Activated T-cell treated with anti-CD3 and anti-CD28 coated beads for 48 hours (primary cell): ENCODE results near the gene CBFA2T3.

ENCODE experiments used
- DNase-seq: peaks from one replicate; pipeline ENCODE4 v3.0.0-alpha.2; 2020; ENCODE audit warnings: low read depth

The CBFA2T3 gene

GRCh38 chr16:88839026-88839529, 137.9 kb downstream of the CBFA2T3 start:
- no peak for DNase-seq

- no peak for DNase-seq
Measured at GRCh38 chr16:88838566-88838965, 138.4 kb downstream of the CBFA2T3 start.

- DNase-seq, result no peak
Measured at GRCh38 chr16:88837806-88838205, 139.2 kb downstream of the CBFA2T3 start.

- no peak for DNase-seq
Measured at GRCh38 chr16:88836791-88837190, 140.2 kb downstream of the CBFA2T3 start.

DNA sequence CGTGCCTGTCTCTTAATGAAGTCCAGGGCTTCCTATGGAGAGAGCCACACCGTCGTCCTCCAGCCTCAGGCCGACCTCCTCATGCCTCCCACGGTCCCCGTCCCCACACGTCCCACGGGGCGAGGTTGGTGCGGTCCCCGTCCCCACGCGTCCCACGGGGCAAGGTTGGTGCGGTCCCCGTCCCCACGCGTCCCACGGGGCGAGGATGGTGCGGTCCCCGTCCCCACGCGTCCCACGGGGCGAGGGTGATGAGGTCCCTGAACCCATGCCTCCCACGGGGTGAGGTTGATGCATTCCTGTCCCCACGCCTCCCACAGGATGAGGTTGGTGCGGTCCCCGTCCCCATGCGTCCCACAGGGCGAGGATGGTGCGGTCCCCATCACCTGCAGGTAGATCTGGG, 141.2 kb downstream of the CBFA2T3 start:
- no peak for DNase-seq

GRCh38 chr16:88835383-88835782, 141.6 kb downstream of the CBFA2T3 start:
- DNase-seq, result no peak

- no peak for DNase-seq
Measured at GRCh38 chr16:88834670-88835069, 142.3 kb downstream of the CBFA2T3 start.

- DNase-seq, result no peak
Measured at GRCh38 chr16:88833086-88833485, 143.9 kb downstream of the CBFA2T3 start.

DNA sequence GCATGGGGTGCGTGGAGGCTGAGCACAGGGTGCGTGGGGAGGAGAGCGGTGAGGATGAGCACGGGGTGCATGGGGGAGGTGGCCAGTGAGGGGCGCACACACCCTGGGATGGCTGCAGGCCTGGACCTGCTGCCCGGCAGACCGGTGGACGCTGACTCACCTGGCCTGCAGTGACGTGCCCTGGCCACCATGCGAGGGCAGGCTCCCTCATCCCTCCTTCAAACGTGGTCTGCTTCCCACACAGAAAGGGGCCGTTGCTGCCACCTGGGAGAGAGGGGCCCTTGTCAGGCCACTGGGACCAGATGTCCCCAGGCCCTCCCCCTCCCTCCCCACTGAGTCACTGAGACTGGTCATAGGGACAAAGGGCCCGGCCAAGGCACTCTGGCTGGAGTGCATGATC, 145.2 kb downstream of the CBFA2T3 start:
- no peak for DNase-seq

DNA sequence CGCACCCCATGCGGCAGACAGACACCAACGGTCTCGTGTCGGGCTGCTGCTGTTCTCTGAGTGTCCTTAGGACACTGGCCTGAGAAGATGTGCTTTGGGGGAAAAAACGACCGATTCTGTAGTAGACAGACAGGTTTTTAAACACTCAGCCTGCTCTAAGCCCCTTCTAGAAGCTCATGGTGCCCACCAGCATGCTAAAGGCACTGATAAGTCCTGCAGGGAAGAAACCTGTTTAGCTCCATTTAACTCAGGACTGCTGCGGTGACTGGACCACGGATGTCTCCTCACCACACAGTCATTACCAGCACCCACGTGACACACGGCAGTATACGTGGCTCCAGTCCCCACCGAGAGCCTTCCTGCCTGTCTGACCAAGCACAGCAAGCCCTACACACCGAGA, 146.2 kb downstream of the CBFA2T3 start:
- no peak for DNase-seq

DNA sequence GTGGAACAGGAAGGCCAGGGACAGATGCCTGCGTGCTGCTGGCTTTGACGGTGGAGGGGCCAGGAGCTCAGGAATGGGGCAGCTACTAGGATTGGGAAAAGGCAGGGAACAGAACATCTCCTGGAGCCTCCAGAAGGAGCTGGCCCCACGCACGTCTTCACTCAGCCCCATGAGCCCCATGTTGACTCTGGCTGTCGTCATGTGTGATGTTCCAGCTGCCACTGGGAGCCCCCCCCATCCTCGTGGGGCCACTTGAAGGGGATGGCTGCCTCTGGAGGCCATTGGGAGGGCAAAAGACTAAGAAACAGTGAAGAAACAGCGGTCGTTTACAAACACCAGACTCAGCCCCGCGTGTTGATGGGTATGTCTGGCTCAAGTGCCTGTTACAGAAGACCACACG, 146.7 kb downstream of the CBFA2T3 start:
- DNase-seq, result no peak

GRCh38 chr16:88828711-88829110, 148.3 kb downstream of the CBFA2T3 start:
- DNase-seq, result no peak

DNA sequence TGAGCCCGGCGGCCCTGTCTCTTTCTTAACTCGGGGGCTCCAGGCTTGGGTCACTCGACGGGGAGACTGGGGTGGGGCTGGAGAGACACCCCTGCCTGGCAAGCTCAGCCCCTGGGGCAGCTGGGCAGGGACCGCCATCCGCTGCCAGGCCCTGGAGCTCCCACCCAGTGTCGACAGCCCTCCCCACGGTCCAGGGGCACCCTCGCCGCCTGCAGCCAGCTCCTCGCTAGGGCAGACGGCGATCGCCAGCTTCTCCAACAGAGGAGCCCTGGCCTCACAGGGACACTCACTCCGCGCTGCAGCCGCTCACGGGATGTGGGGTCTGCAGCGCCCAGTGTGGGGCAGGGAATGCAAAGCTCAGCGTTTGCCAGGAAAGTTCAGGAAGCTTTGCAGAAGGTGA, 149.3 kb downstream of the CBFA2T3 start:
- DNase-seq, result no peak

DNA sequence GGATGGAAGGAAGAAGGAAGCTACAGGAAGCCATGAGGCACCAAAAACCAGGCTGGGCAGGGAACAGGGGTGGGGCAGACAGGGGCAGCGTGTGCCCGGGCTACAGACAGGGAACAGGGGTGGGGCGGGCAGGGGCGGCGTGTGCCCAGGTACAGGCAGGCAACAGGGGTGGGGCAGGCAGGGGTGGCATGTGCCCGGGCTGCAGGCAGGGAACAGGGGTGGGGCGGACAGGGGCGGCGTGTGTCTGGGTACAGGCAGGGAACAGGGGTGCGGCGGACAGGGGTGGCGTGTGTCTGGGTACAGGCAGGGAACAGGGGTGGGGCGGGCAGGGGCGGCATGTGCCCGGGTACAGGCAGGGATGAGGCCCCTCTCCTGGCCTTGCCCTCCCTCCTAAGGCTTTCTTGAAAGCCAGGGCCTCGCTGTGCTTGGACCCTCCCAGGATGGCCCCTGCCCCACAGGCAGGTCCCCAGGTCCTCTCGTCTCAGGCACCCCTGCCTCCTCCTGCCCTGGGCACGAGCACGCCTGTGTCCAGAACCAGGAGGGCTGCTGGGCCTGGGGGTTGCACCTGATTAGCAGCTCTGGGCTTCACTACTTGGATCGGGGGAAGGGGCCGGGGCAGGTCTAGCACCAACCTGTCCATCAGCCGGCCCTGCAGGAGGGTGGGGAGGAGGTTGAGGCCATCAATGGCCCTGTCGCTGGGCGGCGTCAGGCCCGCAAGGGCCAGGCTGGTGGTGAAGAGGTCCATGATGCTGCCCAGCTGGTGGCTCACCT, 150.8 kb downstream of the CBFA2T3 start:
- DNase-seq, result no peak

GRCh38 chr16:88825146-88825545, 151.9 kb downstream of the CBFA2T3 start:
- no peak for DNase-seq
